GM21786 (cell line): Measurements from ENCODE around the gene ITGAE.

Experiments
- ATAC-seq: cut with Tn5 transposase; IDR thresholded peaks from one replicate; pipeline ENCODE4 v1.9.1; 2021; ENCODE audit not compliant: unreplicated experiment

Gene ITGAE

GRCh38 chr17:3695723-3696411, 105.1 kb downstream of the ITGAE start, which contains the start of gene P2RX5:
TSS of gene P2RX5 (minus strand) at chr17:3696155. CDS start at chr17:3696005, 150 bp downstream.
- no peak for ATAC-seq

GRCh38 chr17:3695129-3695722, 105.8 kb downstream of the ITGAE start:
- ATAC-seq, result no peak

- peak; percentile 60 for ATAC-seq
Observed at GRCh38 chr17:3693829-3694231, 107.2 kb downstream of the ITGAE start.

- no peak for ATAC-seq
Observed at GRCh38 chr17:3693141-3693540, 107.8 kb downstream of the ITGAE start.

GRCh38 chr17:3692346-3692745, 108.6 kb downstream of the ITGAE start:
- no peak for ATAC-seq

- ATAC-seq, result no peak
Observed at GRCh38 chr17:3691617-3692067, 109.3 kb downstream of the ITGAE start.

- no peak for ATAC-seq
Observed at GRCh38 chr17:3690094-3690715, 110.8 kb downstream of the ITGAE start.

GRCh38 chr17:3689262-3690093, 111.5 kb downstream of the ITGAE start:
- no peak for ATAC-seq

GRCh38 chr17:3688852-3689261, 112.1 kb downstream of the ITGAE start:
- no peak for ATAC-seq

- no peak for ATAC-seq
Observed at GRCh38 chr17:3688027-3688553, 112.9 kb downstream of the ITGAE start.

- ATAC-seq, result no peak
Observed at GRCh38 chr17:3685174-3685573, 115.8 kb downstream of the ITGAE start.

GRCh38 chr17:3683054-3683511, 117.9 kb downstream of the ITGAE start:
- ATAC-seq, result no peak

GRCh38 chr17:3682033-3682432, 119.0 kb downstream of the ITGAE start:
- no peak for ATAC-seq

- no peak for ATAC-seq
Observed at GRCh38 chr17:3681565-3681964, 119.4 kb downstream of the ITGAE start.

- no peak for ATAC-seq
Observed at GRCh38 chr17:3681057-3681456, 119.9 kb downstream of the ITGAE start.

GRCh38 chr17:3679531-3680126, 121.4 kb downstream of the ITGAE start:
- no peak for ATAC-seq

- ATAC-seq, result no peak
Observed at GRCh38 chr17:3678821-3679530, 122.0 kb downstream of the ITGAE start.

GRCh38 chr17:3678095-3678820, 122.7 kb downstream of the ITGAE start:
- no peak for ATAC-seq

- ATAC-seq, result no peak
Observed at GRCh38 chr17:3675886-3676285, 125.1 kb downstream of the ITGAE start.
